ENCODE measurements around the gene HCK. TPM values are rescaled to one million over a fixed set of nuclear protein-coding genes. Genes with fewer than 3 reads are reported as not detected.
"Not testable (repeated sequence)": the region's sequence is repeated elsewhere in the genome, so short reads cannot be mapped to it uniquely, and the experiment has no call there.

The HCK gene
- total and polyA plus RNA-seq, 2 donors (not counting 1 experiment from before 2014, with no cell fraction given), result not detected

DNA sequence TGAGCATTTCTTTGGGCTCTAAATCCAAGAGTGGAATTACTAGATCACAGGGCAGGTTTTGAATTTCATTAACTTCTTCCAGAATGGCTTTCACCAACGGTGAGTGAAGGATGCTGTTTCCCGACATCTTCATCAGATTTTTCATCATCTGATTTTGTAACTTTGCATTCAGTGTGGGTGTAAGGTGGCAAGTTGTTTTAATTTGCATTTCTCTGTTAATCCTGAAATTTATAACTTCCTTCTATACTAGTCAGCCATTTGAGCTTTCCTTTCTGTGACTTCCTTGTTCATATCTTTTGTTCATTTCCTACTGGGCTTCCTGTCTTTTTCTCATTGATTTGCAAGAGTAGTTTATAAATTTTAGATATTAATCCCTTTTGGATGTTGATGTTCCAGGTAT, 18.7 kb upstream of the HCK start:
- peaks cover 43% of the 10 kb centered on the region for H3K27me3 ChIP-seq (ENCODE audit: control insufficient read depth, insufficient read depth, low read length)

DNA sequence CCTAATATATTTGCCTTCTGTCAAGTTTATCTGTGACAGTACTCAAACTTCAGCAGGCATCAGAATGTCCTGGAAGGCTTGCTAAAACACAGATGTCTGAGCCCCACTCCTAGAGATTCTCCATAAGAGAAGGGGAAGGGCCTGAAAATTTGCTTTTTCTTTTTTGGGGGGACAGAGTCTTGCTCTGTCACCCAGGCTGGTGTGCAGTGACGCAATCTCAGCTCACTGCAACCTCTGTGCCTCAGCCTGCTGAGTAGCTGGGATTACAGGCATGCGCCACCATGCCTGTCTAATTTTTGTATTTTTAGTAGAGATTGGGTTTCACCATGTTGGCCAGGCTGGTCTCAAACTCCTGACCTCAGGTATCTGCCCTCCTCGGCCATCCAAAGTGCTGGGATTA, 18.3 kb upstream of the HCK start:
- H3K9me3 ChIP-seq (ENCODE audit: control insufficient read depth, insufficient read depth, low read depth, low read length); H3K4me1 ChIP-seq (ENCODE audit: control insufficient read depth, extremely low read depth, insufficient read depth, low read length); H3K9ac ChIP-seq (ENCODE audit: insufficient read depth, low read length); H3K79me2 ChIP-seq (ENCODE audit: control insufficient read depth, insufficient read depth, low read length); H4K20me1 ChIP-seq (ENCODE audit: control insufficient read depth, extremely low read depth, insufficient read depth, low read length); H3K27ac ChIP-seq (ENCODE audit: insufficient read depth, low read length); H2AFZ ChIP-seq (ENCODE audit: low read length); DNase-seq (ENCODE audit: low read depth in 2 of 2); H3K4me2 ChIP-seq (ENCODE audit: extremely low read depth, insufficient read depth, low read length); H3K4me3 ChIP-seq (replicated peaks in 1 of 4; ENCODE audit: control extremely low read depth in 1 of 4, insufficient read depth in 1 of 4, low read depth in 3 of 4, low read length in 4 of 4); H3K36me3 ChIP-seq (ENCODE audit: control insufficient read depth, insufficient read depth, low read length): not testable (repeated sequence)
- peaks cover 45% of the 10 kb centered on the region for H3K27me3 ChIP-seq (ENCODE audit: control insufficient read depth, insufficient read depth, low read length)

More for the DNA sequence above, 18.7 kb upstream of the HCK start:
- Histone ChIP-seq H3K79me2 (ENCODE audit: control insufficient read depth, insufficient read depth, low read length) (no peaks in the 10 kb centered on the region), H3K4me2 (ENCODE audit: extremely low read depth, insufficient read depth, low read length) (no peak overlapping the region), H3K4me1 (ENCODE audit: control insufficient read depth, extremely low read depth, insufficient read depth, low read length) (no peaks in the 10 kb centered on the region), H3K27ac (ENCODE audit: insufficient read depth, low read length) (no peak overlapping the region), H2AFZ (ENCODE audit: low read length) (no peak overlapping the region), H3K9ac (ENCODE audit: insufficient read depth, low read length) (no peak overlapping the region), H3K9me3 (ENCODE audit: control insufficient read depth, insufficient read depth, low read depth, low read length) (no peaks in the 10 kb centered on the region), H3K36me3 (ENCODE audit: control insufficient read depth, insufficient read depth, low read length) (no peaks in the 10 kb centered on the region), H3K4me3 (replicated peaks in 1 of 4; ENCODE audit: control extremely low read depth in 1 of 4, insufficient read depth in 1 of 4, low read depth in 3 of 4, low read length in 4 of 4) (no peak overlapping the region), H4K20me1 (ENCODE audit: control insufficient read depth, extremely low read depth, insufficient read depth, low read length) (no peaks in the 10 kb centered on the region)
- DNase-seq (ENCODE audit: low read depth in 2 of 2), result no peak
- no peak for TF ChIP-seq EZH2 (IDR thresholded peaks at IDR 0.05; ENCODE audit: low read length, missing control alignments)
- TF ChIP-seq, protein P1, sequence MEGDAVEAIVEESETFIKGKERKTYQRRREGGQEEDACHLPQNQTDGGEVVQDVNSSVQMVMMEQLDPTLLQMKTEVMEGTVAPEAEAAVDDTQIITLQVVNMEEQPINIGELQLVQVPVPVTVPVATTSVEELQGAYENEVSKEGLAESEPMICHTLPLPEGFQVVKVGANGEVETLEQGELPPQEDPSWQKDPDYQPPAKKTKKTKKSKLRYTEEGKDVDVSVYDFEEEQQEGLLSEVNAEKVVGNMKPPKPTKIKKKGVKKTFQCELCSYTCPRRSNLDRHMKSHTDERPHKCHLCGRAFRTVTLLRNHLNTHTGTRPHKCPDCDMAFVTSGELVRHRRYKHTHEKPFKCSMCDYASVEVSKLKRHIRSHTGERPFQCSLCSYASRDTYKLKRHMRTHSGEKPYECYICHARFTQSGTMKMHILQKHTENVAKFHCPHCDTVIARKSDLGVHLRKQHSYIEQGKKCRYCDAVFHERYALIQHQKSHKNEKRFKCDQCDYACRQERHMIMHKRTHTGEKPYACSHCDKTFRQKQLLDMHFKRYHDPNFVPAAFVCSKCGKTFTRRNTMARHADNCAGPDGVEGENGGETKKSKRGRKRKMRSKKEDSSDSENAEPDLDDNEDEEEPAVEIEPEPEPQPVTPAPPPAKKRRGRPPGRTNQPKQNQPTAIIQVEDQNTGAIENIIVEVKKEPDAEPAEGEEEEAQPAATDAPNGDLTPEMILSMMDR (conservative IDR thresholded peaks at IDR 0.05 in 1 of 2, IDR thresholded peaks at IDR 0.05 in 1 of 2; ENCODE audit: low read depth in 1 of 2, low read length in 2 of 2), result no peak

DNA sequence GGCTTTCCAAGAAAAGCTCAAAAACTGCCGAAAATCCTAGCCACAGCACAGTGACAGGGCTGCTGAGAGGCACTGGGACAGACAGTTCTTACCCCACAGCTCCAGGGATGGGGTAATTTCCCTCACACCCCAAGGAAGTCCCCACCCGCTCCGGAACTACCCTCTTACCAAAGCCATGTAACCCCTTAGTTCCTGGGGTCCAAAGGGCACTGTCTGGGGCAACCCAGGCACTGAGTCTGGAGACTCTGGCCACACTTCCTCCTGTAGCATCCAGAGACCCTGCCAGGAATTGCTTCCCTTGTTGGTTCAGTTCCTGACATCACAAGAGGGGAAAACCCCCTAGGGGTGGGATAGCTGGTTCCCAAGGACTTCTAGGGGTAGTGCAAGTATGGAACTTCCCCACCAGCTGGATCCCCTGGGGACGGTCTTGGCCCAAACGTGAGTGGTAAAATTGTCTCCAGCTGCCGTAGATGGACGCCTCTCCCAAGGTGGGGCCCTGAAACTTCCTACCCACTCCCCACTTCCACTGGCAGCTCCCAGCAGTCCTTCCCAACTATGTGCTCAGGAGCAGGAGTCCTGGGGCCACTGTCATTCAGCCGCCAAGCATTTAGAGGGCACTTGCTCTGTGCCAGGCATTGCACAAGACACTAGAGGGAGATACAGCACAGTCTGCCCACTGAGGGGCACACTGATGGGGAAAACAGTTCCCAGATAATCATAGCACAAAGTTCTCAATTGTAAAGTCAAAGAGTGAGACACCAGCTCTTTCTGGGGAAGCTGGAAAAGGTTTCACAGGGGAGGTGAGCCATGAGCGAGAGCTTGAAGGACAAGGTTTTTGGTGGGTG, 17.2 kb upstream of the HCK start:
- no peak for DNase-seq (ENCODE audit: low read depth in 2 of 2)
- Histone ChIP-seq H4K20me1 (ENCODE audit: control insufficient read depth, extremely low read depth, insufficient read depth, low read length) (no peaks in the 10 kb centered on the region), H2AFZ (ENCODE audit: low read length) (no peak overlapping the region), H3K27me3 (ENCODE audit: control insufficient read depth, insufficient read depth, low read length) (peaks cover 45% of the 10 kb centered on the region), H3K4me2 (ENCODE audit: extremely low read depth, insufficient read depth, low read length) (no peak overlapping the region), H3K4me1 (ENCODE audit: control insufficient read depth, extremely low read depth, insufficient read depth, low read length) (no peaks in the 10 kb centered on the region), H3K27ac (ENCODE audit: insufficient read depth, low read length) (no peak overlapping the region), H3K4me3 (replicated peaks in 1 of 4; ENCODE audit: control extremely low read depth in 1 of 4, insufficient read depth in 1 of 4, low read depth in 3 of 4, low read length in 4 of 4) (no peak overlapping the region), H3K79me2 (ENCODE audit: control insufficient read depth, insufficient read depth, low read length) (no peaks in the 10 kb centered on the region), H3K9me3 (ENCODE audit: control insufficient read depth, insufficient read depth, low read depth, low read length) (no peaks in the 10 kb centered on the region), H3K9ac (ENCODE audit: insufficient read depth, low read length) (no peak overlapping the region), H3K36me3 (ENCODE audit: control insufficient read depth, insufficient read depth, low read length) (no peaks in the 10 kb centered on the region)
- TF ChIP-seq, protein P1 (conservative IDR thresholded peaks at IDR 0.05 in 1 of 2, IDR thresholded peaks at IDR 0.05 in 1 of 2; ENCODE audit: low read depth in 1 of 2, low read length in 2 of 2), result no peak
- TF ChIP-seq EZH2 (IDR thresholded peaks at IDR 0.05; ENCODE audit: low read length, missing control alignments), result no peak
